ENCODE data around the gene DCLK1.

DCLK1 gene

DNA sequence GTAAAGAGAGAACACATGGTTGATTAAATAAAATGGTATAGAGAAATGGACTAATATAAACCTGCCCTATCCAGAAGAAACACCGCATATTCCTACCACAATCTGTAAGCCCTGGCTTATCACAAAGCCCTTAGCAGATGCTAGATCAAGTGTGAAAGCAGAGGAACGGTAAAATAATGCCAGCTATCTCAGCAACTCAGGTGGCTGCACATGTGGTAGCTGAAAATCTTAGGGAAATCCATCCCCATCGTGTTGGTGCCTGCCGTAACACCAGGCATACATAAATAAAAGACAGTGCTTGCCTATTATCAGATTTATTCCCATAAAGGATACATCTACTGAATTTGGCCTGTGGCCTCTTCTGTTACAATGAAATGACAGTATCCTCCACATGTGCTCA is 350.6 kb downstream of the DCLK1 start:
- no peak for DNase-seq

GRCh38 chr13:35771898-35772297 is 359.3 kb downstream of the DCLK1 start:
- no peak for DNase-seq

GRCh38 chr13:35770756-35771297 is 360.4 kb downstream of the DCLK1 start:
- no peak for DNase-seq

- no peak for DNase-seq
Measured at GRCh38 chr13:35769812-35770211, 361.4 kb downstream of the DCLK1 start.

DNA sequence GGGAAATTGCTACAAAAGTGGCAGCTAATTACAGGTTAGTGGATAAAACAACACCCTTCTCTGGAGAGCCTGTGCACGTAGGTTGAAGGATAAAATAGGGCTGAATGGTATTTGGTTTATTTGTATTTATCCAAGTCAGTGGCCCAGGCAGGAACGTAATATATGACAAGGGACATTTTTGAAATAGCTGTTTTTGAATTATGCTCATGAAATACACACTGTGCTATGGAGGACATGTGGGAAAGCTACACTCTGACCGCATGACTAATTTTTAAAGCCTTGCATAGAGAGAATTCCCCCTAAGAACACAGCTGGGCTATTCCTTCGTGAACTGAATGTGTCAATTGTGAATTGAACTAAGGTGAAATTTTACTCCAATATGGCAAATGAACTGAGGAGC is 362.6 kb downstream of the DCLK1 start:
- DNase-seq, result no peak

DNA sequence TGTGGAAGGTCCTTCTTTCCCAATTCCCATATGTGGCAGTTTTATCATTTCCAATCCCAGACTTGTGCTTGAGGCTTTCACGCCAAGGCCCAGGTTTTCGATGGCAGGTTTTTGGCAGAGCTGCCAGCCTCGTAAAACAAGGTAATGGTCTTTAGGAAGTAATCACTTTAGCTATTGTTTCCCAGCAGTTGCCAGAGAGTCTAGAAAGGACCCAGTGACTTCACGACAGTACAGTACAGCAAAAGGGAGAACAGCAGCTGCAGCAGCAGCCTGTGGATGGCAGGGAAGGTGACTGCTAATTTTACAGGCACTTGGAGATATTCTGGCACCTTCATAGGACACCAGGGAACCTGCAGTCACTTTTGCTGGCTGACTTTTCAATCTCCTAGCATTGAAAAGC is 363.1 kb downstream of the DCLK1 start:
- no peak for DNase-seq

GRCh38 chr13:35767256-35767976 is 363.8 kb downstream of the DCLK1 start:
- DNase-seq, result no peak

DNA sequence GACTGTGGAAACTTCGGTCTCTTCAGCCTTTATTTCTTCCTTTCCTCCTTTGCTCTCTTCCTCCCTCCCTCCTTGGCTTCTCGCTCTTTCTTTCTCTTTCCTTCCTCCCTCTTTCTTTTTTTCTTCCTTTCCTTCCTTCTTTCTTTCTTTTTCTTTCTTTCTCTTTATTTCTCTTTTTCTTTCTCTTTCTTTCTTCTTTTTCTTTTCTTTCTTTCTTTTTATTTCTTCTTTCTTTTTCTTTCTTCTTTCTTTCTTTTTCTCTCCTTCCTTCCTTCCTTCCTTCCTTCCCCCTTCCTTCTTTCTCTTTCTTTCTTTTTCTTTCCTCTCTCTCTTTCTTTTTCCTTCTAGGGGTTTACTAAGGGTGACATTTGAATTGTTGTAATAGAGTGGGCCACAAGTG is 364.5 kb downstream of the DCLK1 start:
- no peak for DNase-seq

GRCh38 chr13:35765941-35766340 is 365.2 kb downstream of the DCLK1 start:
- DNase-seq, result no peak

DNA sequence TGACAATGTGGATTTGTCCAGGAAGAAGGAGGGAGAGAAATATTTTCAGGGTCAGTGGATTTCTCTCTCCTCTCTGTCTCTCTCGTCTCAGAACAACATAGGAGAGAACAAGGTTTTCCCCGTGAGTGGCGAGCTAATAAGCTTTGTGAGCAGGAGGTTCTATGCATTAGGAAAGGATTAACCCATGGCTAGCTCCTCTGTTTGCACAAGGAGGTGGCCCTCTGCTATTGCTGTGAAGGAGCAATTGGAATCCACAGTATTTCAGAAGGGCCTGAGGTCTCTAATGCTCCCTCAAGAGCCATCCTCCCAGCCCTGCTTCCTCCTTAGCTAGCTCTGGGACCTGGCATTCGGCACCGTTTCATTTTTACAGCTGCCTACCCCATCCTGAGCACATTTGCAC is 365.8 kb downstream of the DCLK1 start:
- no peak for DNase-seq

DNA sequence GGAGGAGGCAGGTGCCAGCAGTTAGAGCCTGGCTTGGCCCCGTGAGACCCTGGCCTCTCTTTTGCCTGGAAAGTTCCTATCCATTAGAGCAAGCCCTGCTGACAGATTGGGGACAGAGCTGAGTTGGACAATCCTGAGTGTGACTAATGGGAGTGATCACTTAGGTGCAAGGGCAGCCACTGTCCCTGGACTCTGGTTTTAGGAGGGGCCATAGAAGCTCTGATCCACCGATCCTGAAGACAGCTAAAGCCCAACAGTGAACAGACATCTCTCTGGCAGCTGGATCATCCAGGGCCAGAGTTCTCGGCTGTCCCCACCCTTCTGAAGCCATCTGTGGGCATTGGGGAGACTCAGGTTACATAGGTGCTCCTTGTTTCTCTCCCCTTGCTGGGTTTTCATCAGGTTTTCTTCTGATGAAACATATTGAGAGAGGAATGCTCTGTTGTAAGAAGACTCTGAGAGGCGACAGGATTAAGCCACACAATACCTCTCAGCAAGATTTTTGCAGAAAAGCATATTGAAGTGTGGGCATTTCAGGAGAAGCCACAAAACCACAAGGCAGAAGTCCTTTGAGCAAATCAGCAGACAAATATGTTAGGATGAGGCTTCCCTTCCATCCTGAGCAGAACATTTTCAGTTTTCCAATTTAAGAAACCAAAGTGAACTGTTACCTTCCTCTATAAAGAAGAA is 366.7 kb downstream of the DCLK1 start:
- DNase-seq, result no peak

DNA sequence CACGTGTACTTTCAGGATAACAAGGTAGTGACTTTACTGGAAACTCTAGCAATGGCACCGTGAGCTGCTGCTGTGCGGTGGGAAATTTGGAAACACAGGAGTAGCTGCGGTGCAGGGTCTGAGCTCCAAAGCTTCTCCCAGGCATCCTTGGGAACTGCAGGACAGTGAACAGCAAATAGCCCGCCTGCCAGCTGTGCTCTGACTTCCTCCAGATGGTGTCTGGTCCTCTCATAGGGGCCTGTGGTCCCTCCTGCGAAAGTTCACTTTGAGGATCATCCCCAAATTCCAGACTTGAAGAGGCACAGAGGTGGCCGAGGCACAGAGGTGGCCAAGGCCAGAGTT is 367.4 kb downstream of the DCLK1 start:
- DNase-seq, result no peak

DNA sequence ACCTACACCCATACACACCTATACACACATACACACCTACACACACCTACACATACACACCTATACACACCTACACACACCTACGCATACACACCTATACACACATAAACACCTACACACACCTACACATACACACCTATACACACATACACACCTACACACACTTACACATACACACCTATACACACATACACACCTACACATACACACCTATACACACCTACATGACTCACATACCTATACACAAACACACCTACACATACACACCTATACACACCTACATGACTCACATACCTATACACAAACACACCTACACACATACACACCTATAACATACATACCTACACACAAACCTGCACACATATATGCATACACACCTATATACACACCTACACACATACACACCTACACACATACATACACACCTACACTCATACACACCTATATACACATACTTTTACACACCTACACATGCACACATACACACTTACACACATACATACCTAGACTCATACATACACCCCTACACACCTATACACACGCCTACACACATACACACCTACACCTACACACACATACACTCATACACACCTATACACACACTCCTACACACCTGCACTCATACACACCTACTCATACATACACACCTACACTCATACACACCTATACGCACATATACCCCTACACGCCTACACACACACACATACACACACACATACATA is 368.0 kb downstream of the DCLK1 start:
- DNase-seq, result no peak

DNA sequence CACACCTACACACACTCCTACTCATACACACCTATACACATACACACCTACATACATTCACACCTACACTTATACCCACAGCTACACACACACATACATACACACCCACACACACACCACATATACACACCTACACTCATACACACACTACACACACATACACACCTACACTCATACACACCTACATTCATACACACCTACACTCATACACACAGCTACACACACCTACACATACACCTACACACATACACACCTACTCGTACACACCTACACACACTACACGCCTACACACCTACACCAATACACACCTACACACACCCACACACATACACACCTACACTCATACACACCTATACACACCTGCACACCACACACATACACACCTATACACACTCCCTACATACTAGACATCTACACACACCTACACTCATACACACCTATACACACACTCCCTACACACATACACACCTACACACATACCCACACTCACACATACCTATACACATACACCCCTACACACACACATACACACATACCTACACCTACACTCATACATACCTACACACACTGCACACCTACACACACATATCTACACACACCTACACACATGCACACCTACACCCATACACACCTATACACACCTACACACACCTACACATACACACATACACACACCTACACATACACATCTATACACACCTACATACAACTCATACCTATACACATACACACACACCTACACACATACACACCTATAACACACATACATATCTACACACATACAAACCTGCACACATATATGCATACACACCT is 369.5 kb downstream of the DCLK1 start:
- no peak for DNase-seq

DNA sequence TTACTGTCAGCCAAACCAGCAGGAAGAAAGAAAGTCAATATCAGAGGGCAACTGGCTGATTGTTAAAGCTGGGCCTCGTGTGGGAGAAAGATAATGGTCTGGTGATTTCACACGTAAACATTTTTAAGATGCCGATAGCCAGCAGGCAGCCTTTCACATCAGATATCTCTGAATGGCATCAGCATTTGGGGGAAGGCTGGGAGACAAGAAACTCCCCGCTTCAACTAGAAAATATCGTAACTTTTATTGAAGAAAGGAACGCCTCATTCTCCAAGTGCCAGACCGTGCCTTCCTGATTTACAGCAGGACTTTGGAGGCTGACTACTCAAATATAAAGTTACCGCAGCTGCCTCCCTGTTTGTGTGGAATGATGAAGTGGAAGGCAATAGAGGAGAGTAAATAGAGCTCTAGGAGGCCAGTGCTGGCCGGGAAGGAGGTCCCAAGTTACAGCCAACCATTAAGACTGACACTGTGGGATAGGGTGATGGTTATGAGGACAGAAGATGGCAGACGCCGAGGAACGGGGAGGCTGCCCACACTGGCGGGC is 370.4 kb downstream of the DCLK1 start:
- DNase-seq, result no peak

DNA sequence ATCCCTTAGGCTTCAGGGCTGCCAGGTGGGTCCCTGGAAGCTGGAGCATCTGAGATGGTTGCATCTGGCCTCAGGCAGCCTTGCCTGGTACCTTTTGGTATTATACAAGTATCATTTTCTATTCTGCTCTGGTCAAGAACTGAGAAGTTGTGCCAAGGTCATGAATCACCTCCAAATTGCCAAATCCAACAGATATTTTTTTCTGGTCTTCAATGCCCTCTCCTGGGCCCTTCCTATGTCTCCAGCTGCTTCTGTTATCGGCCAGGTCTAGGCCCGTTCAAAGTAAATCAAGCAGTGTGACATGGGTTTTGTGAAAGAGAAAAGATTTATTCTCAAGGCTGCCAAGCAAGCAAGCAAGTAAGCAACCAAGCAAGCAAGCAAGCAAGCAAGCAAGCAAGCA is 383.6 kb downstream of the DCLK1 start:
- DNase-seq, result no peak

GRCh38 chr13:35744566-35745178 is 386.5 kb downstream of the DCLK1 start:
- no peak for DNase-seq

DNA sequence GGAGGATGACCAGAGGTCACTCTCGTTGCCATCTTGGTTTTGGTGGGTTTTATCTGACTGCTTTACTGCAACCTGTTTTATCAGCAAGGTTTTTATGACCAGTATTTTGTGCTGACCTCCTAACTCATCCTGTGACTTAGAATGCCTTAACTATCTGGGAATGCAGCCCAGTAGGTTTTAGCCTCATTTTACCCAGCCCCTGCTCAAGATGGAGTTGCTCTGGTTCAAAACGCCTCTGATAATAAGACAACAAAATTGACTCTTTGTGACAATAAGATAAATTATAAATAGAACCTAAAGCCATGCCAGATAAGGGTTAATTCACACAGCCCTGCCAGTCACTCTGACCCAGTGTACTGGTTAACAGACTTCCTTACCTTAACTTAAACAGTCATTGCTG is 387.0 kb downstream of the DCLK1 start:
- no peak for DNase-seq

DNA sequence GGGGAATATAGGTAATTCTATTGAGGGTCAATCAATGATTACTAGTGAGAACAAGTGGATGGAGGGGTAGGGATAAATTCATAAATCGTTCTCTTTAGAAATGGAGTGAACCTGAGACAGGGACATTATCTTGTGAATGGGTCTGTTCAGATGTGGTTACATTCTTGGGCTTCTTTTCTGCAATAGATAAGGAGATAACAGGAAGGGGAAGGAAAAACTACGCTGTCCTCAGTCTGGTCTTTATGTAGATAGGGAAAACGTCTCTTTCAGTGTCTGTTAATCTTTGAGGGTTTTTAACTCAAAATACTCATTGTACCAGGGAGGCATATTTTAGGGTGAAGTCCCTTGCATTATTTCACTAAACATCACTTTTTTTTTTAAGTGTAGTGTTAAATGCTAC is 388.0 kb downstream of the DCLK1 start:
- no peak for DNase-seq

DNA sequence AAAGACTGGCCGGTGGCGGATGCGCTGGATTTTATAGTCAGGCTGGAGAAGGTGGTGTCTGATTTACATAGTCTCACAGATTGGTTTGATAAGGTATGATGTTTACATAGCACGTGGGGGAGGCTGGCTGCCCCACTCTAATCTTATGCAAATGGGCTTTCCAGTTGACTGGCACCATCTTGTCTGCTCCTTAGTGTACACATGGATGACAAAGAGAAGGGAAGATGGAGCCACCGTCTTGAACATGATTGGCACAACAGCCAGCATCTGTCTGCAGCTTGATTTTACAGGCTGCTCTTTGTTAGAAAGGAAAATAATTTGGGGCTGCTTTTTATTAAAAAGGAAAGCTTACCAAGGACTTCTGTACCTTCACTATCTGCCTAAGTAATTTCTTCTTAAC is 389.5 kb downstream of the DCLK1 start:
- no peak for DNase-seq

DNA sequence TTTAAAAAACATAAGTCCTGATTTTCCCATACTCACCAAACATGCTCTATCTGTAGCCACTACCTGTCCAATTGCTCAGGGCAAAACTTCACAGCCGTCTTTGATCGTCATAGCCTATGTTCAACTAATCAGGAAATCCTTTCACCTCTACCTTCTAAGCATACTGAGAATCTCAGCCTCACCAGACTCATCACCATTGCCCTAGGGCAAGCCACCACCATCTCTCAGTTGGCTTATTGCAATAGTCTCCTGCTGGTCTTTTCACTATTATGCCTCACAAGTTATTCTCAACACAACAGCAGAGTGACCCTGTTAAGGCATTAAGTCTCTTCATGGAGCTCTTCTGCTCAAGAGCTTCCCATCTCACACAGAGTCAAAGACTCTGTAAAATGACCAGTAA is 394.3 kb downstream of the DCLK1 start:
- no peak for DNase-seq

- no peak for DNase-seq
Measured at GRCh38 chr13:35733827-35734226, 397.4 kb downstream of the DCLK1 start.

Data from CD4-positive, alpha-beta T cell treated with Interleukin-12 subunit alpha and Interleukin-12 subunit beta, for 1 hour (primary cell).